Inferior parietal cortex (tissue), 1 donor: ENCODE measurements around the gene FKBP2.
"Not testable (repeated sequence)": the region's sequence is repeated elsewhere in the genome, so short reads cannot be mapped to it uniquely, and the experiment has no call there.

ENCODE experiments used
- DNase-seq: peaks from one replicate; pipeline ENCODE4 v3.0.0-alpha.2; 2016; ENCODE audit errors: extremely low spot score

The FKBP2 gene

GRCh38 chr11:64233913-64234586, 6.8 kb upstream of the FKBP2 start, which contains the start of gene VEGFB:
TSS of gene VEGFB (plus strand) at chr11:64234584. CDS start at chr11:64234834, 250 bp downstream.
- DNase-seq = peak; percentile 36

GRCh38 chr11:64234647-64235379, 6.1 kb upstream of the FKBP2 start:
- DNase-seq = no peak

- no peak for DNase-seq
Measured at GRCh38 chr11:64235437-64236161, 5.3 kb upstream of the FKBP2 start.

GRCh38 chr11:64237484-64237951, 3.4 kb upstream of the FKBP2 start:
- no peak for DNase-seq

- no peak for DNase-seq
Measured at GRCh38 chr11:64238076-64238475, 2.8 kb upstream of the FKBP2 start.

- DNase-seq = no peak
Measured at GRCh38 chr11:64238999-64239398, 1.9 kb upstream of the FKBP2 start.

GRCh38 chr11:64239662-64240434, 1.0 kb upstream of the FKBP2 start:
- DNase-seq = no peak

- DNase-seq = peak; percentile 93
Measured at GRCh38 chr11:64241241-64241490, 271 bp downstream of the FKBP2 start.

GRCh38 chr11:64241491-64242374, 838 bp downstream of the FKBP2 start:
- DNase-seq = no peak

- no peak for DNase-seq
Measured at GRCh38 chr11:64243236-64243854, 2.5 kb downstream of the FKBP2 start.

- DNase-seq = no peak
Measured at GRCh38 chr11:64244107-64244506, 3.2 kb downstream of the FKBP2 start.

- DNase-seq = no peak
Measured at GRCh38 chr11:64244966-64245365, 4.1 kb downstream of the FKBP2 start.

GRCh38 chr11:64245401-64245796, 4.5 kb downstream of the FKBP2 start:
- DNase-seq = no peak

- DNase-seq = no peak
Measured at GRCh38 chr11:64245797-64246620, 5.1 kb downstream of the FKBP2 start.

GRCh38 chr11:64246621-64246870, 5.7 kb downstream of the FKBP2 start:
- not testable (repeated sequence) for DNase-seq

GRCh38 chr11:64246871-64247728, 6.2 kb downstream of the FKBP2 start, which contains the start of gene PPP1R14B:
TSS of gene PPP1R14B (minus strand) at chr11:64246943. CDS start at chr11:64246673, 270 bp downstream.
- peak; percentile 82 for DNase-seq

GRCh38 chr11:64247729-64248531, 7.0 kb downstream of the FKBP2 start:
- no peak for DNase-seq

- DNase-seq = no peak
Measured at GRCh38 chr11:64248578-64248977, 7.7 kb downstream of the FKBP2 start.
